WTC11 (cell line): ENCODE data around the gene HNRNPUL1. TPM values are rescaled to one million over a fixed set of nuclear protein-coding genes. Genes with fewer than 3 reads are reported as not detected.

Experiments used
- ATAC-seq: fragments of 200-7000 bp; cut with Tn5 transposase; 2 replicates; pipeline ENCODE4 v1.10.0; 2021; ENCODE audit warnings: mild to moderate bottlenecking, moderate library complexity
- CTCF ChIA-PET: fragments of 300-600 bp; sonication (Branson Sonifier 250); formaldehyde crosslinking; loops from one replicate; lab custom pipeline; 2021; ENCODE audit warnings: antibody characterized with exemption; lab: Charles Lee
- POLR2A ChIA-PET: fragments of 350-600 bp; sonication (Branson Sonifier 250); formaldehyde crosslinking; loops from one replicate; lab custom pipeline; 2021; ENCODE audit warnings: antibody characterized with exemption; lab: Charles Lee
- DNase-seq: peaks from one replicate; pipeline ENCODE4 v3.0.0; 2021; ENCODE audit warnings: low spot score
- H3K27ac Mint-ChIP-seq: 2 replicates; pipeline ENCODE4 v1.8.0; 2021; ENCODE audit warnings: mixed read lengths
- H3K27me3 Mint-ChIP-seq: 2 replicates; pipeline ENCODE4 v1.8.0; 2021; ENCODE audit warnings: low read depth, mild to moderate bottlenecking, moderate library complexity, mixed read lengths
- H3K36me3 Mint-ChIP-seq: 2 replicates; pipeline ENCODE4 v1.8.0; 2021; ENCODE audit warnings: mixed read lengths
- H3K4me1 Mint-ChIP-seq: 2 replicates; pipeline ENCODE4 v1.8.0; 2022; ENCODE audit warnings: mixed read lengths
- H3K4me3 Mint-ChIP-seq: 2 replicates; pipeline ENCODE4 v1.8.0; 2021; ENCODE audit warnings: mild to moderate bottlenecking, moderate library complexity, mixed read lengths
- H3K9me3 Mint-ChIP-seq: 2 replicates; pipeline ENCODE4 v1.8.0; 2021; ENCODE audit warnings: mixed read lengths
- ARID4B ChIP-seq: sonication (generic); formaldehyde crosslinking; IDR thresholded peaks from 2 replicates; pipeline ENCODE4 v1.8.0; 2023; ENCODE audit warnings: missing genetic modification reagents, mild to moderate bottlenecking, borderline replicate concordance
- ATF2 ChIP-seq: sonication (generic); formaldehyde crosslinking; IDR thresholded peaks from 2 replicates; pipeline ENCODE4 v1.8.1; 2022; ENCODE audit warnings: low read depth, missing genetic modification reagents, borderline replicate concordance
- CBFB ChIP-seq: sonication (generic); formaldehyde crosslinking; IDR thresholded peaks from 2 replicates; pipeline ENCODE4 v1.8.1; 2022; ENCODE audit warnings: mild to moderate bottlenecking, low read depth, missing genetic modification reagents
- EMX1 ChIP-seq: fragments of 250-450 bp; sonication (Bioruptor Pico); IDR thresholded peaks from 2 replicates; pipeline ENCODE4 v1.8.0; 2021; ENCODE audit warnings: mild to moderate bottlenecking
- ETV6 ChIP-seq: sonication (generic); formaldehyde crosslinking; IDR thresholded peaks from 2 replicates; pipeline ENCODE4 v1.8.1; 2022; ENCODE audit warnings: mild to moderate bottlenecking, missing genetic modification reagents
- NFATC4 ChIP-seq: fragments of 250-450 bp; sonication (Bioruptor Pico); IDR thresholded peaks from 2 replicates; pipeline ENCODE4 v1.9.0; 2021; ENCODE audit warnings: mild to moderate bottlenecking
- NFYB ChIP-seq: sonication (generic); formaldehyde crosslinking; conservative IDR thresholded peaks from 2 replicates; pipeline ENCODE4 v1.8.0; 2022; ENCODE audit warnings: low read depth, missing genetic modification reagents
- PREB ChIP-seq: sonication (generic); formaldehyde crosslinking; IDR thresholded peaks from 2 replicates; pipeline ENCODE4 v1.8.1; 2022; ENCODE audit warnings: mild to moderate bottlenecking, missing genetic modification reagents, moderate library complexity, borderline replicate concordance
- RELA ChIP-seq: sonication (generic); formaldehyde crosslinking; IDR thresholded peaks from 2 replicates; pipeline ENCODE4 v1.8.1; 2022; ENCODE audit warnings: missing genetic modification reagents, mild to moderate bottlenecking, borderline replicate concordance
- SMAD3 ChIP-seq: sonication (generic); formaldehyde crosslinking; IDR thresholded peaks from 2 replicates; pipeline ENCODE4 v1.8.0; 2022; ENCODE audit warnings: missing genetic modification reagents, mild to moderate bottlenecking, borderline replicate concordance
- SP1 ChIP-seq: sonication (generic); formaldehyde crosslinking; conservative IDR thresholded peaks from 2 replicates; pipeline ENCODE4 v1.8.1; 2022; ENCODE audit warnings: missing genetic modification reagents
- STAT6 ChIP-seq: sonication (generic); formaldehyde crosslinking; conservative IDR thresholded peaks from 2 replicates; pipeline ENCODE4 v1.8.1; 2023; ENCODE audit warnings: mild to moderate bottlenecking, low read depth, missing genetic modification reagents, moderate library complexity
- USF1 ChIP-seq: sonication (generic); formaldehyde crosslinking; IDR thresholded peaks from 2 replicates; pipeline ENCODE4 v1.8.0; 2022; ENCODE audit warnings: mild to moderate bottlenecking, missing genetic modification reagents
- ZNF263 ChIP-seq: sonication (generic); formaldehyde crosslinking; IDR thresholded peaks from 2 replicates; pipeline ENCODE4 v1.8.1; 2022; ENCODE audit warnings: low read depth, mild to moderate bottlenecking, moderate library complexity, missing genetic modification reagents
- ZNF281 ChIP-seq: sonication (generic); formaldehyde crosslinking; IDR thresholded peaks from 2 replicates; pipeline ENCODE4 v1.8.0; 2023; ENCODE audit warnings: mild to moderate bottlenecking, missing genetic modification reagents
- ZNF532 ChIP-seq: fragments of 250-450 bp; sonication (Bioruptor Pico); IDR thresholded peaks from 2 replicates; pipeline ENCODE4 v1.9.0; 2021; ENCODE audit warnings: mild to moderate bottlenecking, borderline replicate concordance
- total RNA-seq: library from RNA; stranded (reverse); gene quantifications from 3 replicates; pipeline ENCODE4 v1.2.3, GENCODE V29; 2021

The HNRNPUL1 gene
- total RNA-seq, 1 experiment from 2014 or later, result 282 TPM

GRCh38 chr19:41296433-41296871, 32.3 kb downstream of the HNRNPUL1 start (continued):
- TF ChIP-seq NFATC4 (CRISPR knock-in tag), result no peak

- TF ChIP-seq CBFB (CRISPR knock-in tag) (no peak), EMX1 (CRISPR knock-in tag) (no peak), STAT6 (CRISPR knock-in tag) (no peak), ARID4B (CRISPR knock-in tag) (no peak), SP1 (no peak), ZNF263 (no peak), RELA (no peak), ATF2 (no peak), SMAD3 (no peak), PREB (CRISPR knock-in tag) (no peak), ZNF532 (CRISPR knock-in tag) (no peak), NFYB (no peak), ETV6 (CRISPR knock-in tag) (no peak), ZNF281 (CRISPR knock-in tag) (no peak), USF1 (CRISPR knock-in tag) (no peak)
- POLR2A ChIA-PET, result interaction anchor here (0.5 kb wide), 1 partner anchor 94 kb away, joined by 6 read pairs; no protein-coding TSS in a partner anchor
- CTCF ChIA-PET, result interaction anchor here (0.6 to 1.9 kb wide), 2 partner anchors 11 to 83 kb away, joined by 3 to 7 read pairs; no protein-coding TSS in a partner anchor
- H3K9me3 Mint-ChIP-seq, result no peaks in the 10 kb centered on the region
- no peak overlapping the region for H3K4me3 Mint-ChIP-seq
- peaks cover 94% of the 10 kb centered on the region for H3K36me3 Mint-ChIP-seq
- H3K27ac Mint-ChIP-seq, result peak overlapping the region; percentile 78
- no peaks in the 10 kb centered on the region for H3K27me3 Mint-ChIP-seq
- ATAC-seq (no peak; the same call in 1 of the 2 replicates), DNase-seq (no peak)
- H3K4me1 Mint-ChIP-seq, result no peaks in the 10 kb centered on the region
These were observed 33.6 kb downstream of the HNRNPUL1 start for GRCh38 chr19:41297628-41298347.
